HL-60 (cell line): ENCODE results near the gene PARD3.

Experiments
- DNase-seq, 2 experiments: peaks; one replicate each; pipeline ENCODE4 v3.0.0-alpha.2; 2010 to 2020; ENCODE audit warnings: low read depth in 1 of 2, low spot score in 1 of 2
- H3K27ac ChIP-seq: fragments of 250-450 bp; sonication (Bioruptor Pico); replicated peaks from 2 replicates; pipeline ENCODE4 v1.5.1; 2020; ENCODE audit warnings: mild to moderate bottlenecking, moderate library complexity
- H3K27me3 ChIP-seq: fragments of 250-450 bp; sonication (Bioruptor Pico); 2 replicates; pipeline ENCODE4 v1.5.1; 2021; ENCODE audit warnings: mild to moderate bottlenecking, moderate library complexity; ENCODE audit not compliant: insufficient read depth, poor library complexity, severe bottlenecking
- H3K4me3 ChIP-seq: replicated peaks from 2 replicates; pipeline ENCODE4 v1.5.1; 2011; ENCODE audit warnings: mild to moderate bottlenecking, control low read depth, low read length; ENCODE audit not compliant: insufficient read depth
- CTCF ChIP-seq: IDR thresholded peaks from one replicate; pipeline ENCODE4 v1.5.1; 2011; ENCODE audit warnings: low read length, control low read depth, inconsistent platforms; ENCODE audit not compliant: insufficient read depth
- GABPA ChIP-seq: IDR thresholded peaks from 2 replicates; pipeline ENCODE4 v1.6.1; 2012; ENCODE audit warnings: low read depth
- POLR2AphosphoS5 ChIP-seq: IDR thresholded peaks from 2 replicates; pipeline ENCODE4 v1.6.1; 2012; ENCODE audit warnings: low read depth
- REST ChIP-seq: IDR thresholded peaks from 2 replicates; pipeline ENCODE4 v1.6.1; 2012; ENCODE audit warnings: low read depth; ENCODE audit not compliant: insufficient replicate concordance
- SPI1 ChIP-seq: IDR thresholded peaks from 2 replicates; pipeline ENCODE4 v1.6.1; 2012; ENCODE audit warnings: low read depth, mild to moderate bottlenecking, borderline replicate concordance

Gene PARD3

GRCh38 chr10:34240039-34240438 is 575.1 kb downstream of the PARD3 start:
- DNase-seq = no peak
- H3K27me3 ChIP-seq = no peaks in the 10 kb centered on the region
- H3K27ac ChIP-seq = no peak overlapping the region
- no peak overlapping the region for H3K4me3 ChIP-seq
- no peak for TF ChIP-seq SPI1
- no peak for TF ChIP-seq POLR2AphosphoS5
- no peak for TF ChIP-seq REST
- no peak for TF ChIP-seq GABPA
- no peak for TF ChIP-seq CTCF

DNA sequence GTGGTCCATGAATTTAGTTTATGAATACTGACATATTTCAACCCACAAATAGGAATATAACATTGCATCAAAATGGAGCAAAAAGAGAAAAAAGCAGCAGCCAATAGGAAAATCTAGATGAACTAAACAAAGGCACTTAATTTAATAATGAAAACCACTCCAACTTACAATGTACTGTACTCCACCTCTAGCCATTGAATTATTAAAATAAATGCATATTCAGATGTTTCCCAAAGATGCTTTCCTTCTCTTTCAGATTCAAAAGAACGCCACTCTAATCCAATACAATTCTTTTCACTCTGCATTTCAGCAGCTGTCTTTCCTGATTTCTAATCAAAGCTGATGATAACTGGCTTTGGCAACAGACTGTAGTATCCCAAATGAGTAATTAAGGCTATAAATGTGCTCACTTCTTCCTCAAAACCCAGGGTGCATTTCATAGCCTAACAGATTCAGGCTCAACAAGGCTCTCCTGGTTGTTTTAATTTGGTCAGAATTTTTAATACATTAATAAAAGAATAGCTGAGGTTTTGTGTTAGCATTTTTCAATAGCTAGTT is 577.1 kb downstream of the PARD3 start:
- Histone ChIP-seq H3K4me3 (no peak overlapping the region), H3K27me3 (no peaks in the 10 kb centered on the region), H3K27ac (no peak overlapping the region)
- TF ChIP-seq REST (no peak), POLR2AphosphoS5 (no peak), CTCF (no peak), SPI1 (no peak), GABPA (no peak)
- DNase-seq = no peak

DNA sequence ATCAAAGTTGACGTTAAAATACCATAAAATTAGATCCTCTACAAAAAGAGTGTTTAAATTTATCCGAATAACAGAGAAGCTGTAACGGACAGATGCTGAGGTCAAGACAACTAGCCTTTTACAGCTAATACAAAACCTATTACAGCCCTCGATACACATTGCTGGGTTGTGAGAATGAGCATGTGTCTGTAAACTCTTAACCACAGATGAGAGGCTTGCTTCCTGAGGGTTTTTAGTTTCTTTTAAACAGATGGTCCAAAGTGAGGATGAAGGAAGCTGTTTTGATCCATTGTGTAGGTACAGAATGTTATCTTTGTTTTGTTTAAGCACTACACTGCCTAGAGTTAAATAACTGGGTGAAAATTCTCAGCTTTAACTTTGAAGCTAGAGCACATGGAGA is 578.2 kb downstream of the PARD3 start:
- H3K27ac ChIP-seq = no peak overlapping the region
- H3K4me3 ChIP-seq = no peak overlapping the region
- DNase-seq = no peak
- TF ChIP-seq CTCF = no peak
- no peak for TF ChIP-seq GABPA
- no peak for TF ChIP-seq REST
- no peak for TF ChIP-seq SPI1
- TF ChIP-seq POLR2AphosphoS5 = no peak
- no peaks in the 10 kb centered on the region for H3K27me3 ChIP-seq
